GM12878 (cell line): ENCODE results near the gene PSMG3. TPM values are rescaled to one million over a fixed set of nuclear protein-coding genes. Genes with fewer than 3 reads are reported as not detected.

Experiments
- ATF7 ChIP-seq: fragments of 450-650 bp; IDR thresholded peaks from 2 replicates; pipeline ENCODE4 v1.6.1; 2016; ENCODE audit warnings: low read depth, mild to moderate bottlenecking
- BHLHE40 ChIP-seq, 2 experiments: fragments of 450-650 bp in 1 of 2; IDR thresholded peaks; 2 replicates each; pipeline ENCODE4 v1.6.1; 2011 to 2017; ENCODE audit warnings: low read depth in 2 of 2, borderline replicate concordance in 1 of 2, improper control_type of control experiment in 1 of 2, low read length in 1 of 2, mild to moderate bottlenecking in 1 of 2
- BRCA1 ChIP-seq: IDR thresholded peaks from 2 replicates; pipeline ENCODE4 v1.6.1; 2011; ENCODE audit warnings: low read depth, low read length, improper control_type of control experiment
- CHD1 ChIP-seq: IDR thresholded peaks from 2 replicates; pipeline ENCODE4 v1.6.1; 2012; ENCODE audit warnings: low read depth, low read length, improper control_type of control experiment
- MEF2B ChIP-seq: fragments of 450-650 bp; IDR thresholded peaks from 2 replicates; pipeline ENCODE4 v1.6.1; 2018; ENCODE audit warnings: mild to moderate bottlenecking, moderate library complexity; ENCODE audit not compliant: partially characterized antibody, poor library complexity, severe bottlenecking
- MTA3 ChIP-seq: IDR thresholded peaks from 2 replicates; pipeline ENCODE4 v1.6.1; 2012; ENCODE audit warnings: low read length, inconsistent platforms, borderline replicate concordance
- NFYB ChIP-seq: IDR thresholded peaks from 2 replicates; pipeline ENCODE4 v1.6.1; 2011; ENCODE audit warnings: low read depth, mild to moderate bottlenecking, low read length, improper control_type of control experiment, moderate library complexity; ENCODE audit not compliant: insufficient read depth
- SIX5 ChIP-seq: IDR thresholded peaks from 2 replicates; pipeline ENCODE4 v1.6.1; 2011; ENCODE audit warnings: mild to moderate bottlenecking, low read depth, low read length, moderate library complexity; ENCODE audit not compliant: severe bottlenecking
- SMARCA5 ChIP-seq: fragments of 450-650 bp; IDR thresholded peaks from 2 replicates; pipeline ENCODE4 v1.6.1; 2017; ENCODE audit warnings: mild to moderate bottlenecking
- YBX1 ChIP-seq: fragments of 450-650 bp; IDR thresholded peaks from 2 replicates; pipeline ENCODE4 v1.6.1; 2016; ENCODE audit warnings: antibody characterized with exemption
- ZNF207 ChIP-seq: fragments of 450-650 bp; IDR thresholded peaks from 2 replicates; pipeline ENCODE4 v1.6.1; 2014; ENCODE audit warnings: antibody characterized with exemption, mild to moderate bottlenecking, borderline replicate concordance
- polyA plus RNA-seq, 11 experiments: library from polyadenylated mRNA; depleted of rRNA in 4 of 11; unstranded in 6 of 11; stranded (reverse) in 5 of 11; fragments of >200 nt; fragmentation: Nextera tagmentation in 4 of 11; fragmentation: Illumina TruSeq in 1 of 11; extraction: Ambion mirVana in 4 of 11; extraction: Trizol in 1 of 11; gene quantifications; 1 replicate in 1 of 11; 2 replicates in 10 of 11; pipeline versions ENCODE4 v1.2.1 to v1.2.3, GENCODE V29; 2011 to 2016; ENCODE audit warnings: inconsistent platforms in 2 of 11, missing spikeins in 2 of 11, low read depth in 1 of 11
- total RNA-seq, 4 experiments: library from RNA; depleted of rRNA in 3 of 4; stranded (reverse); fragments of >200 nt in 3 of 4; fragmentation: Illumina TruSeq in 1 of 4; extraction: Trizol in 1 of 4; gene quantifications; 2 replicates each; pipeline versions ENCODE4 v1.2.1 to v1.2.3, GENCODE V29; 2013 to 2021
- TF ChIP-seq, protein P1 (sequence below): fragments of 150-350 bp; IDR thresholded peaks from 2 replicates; pipeline ENCODE4 v1.6.1; 2014; ENCODE audit warnings: mild to moderate bottlenecking, low read depth, low read length
- TF ChIP-seq, protein P2 (sequence below): IDR thresholded peaks from 2 replicates; pipeline ENCODE4 v1.6.1; 2012; ENCODE audit warnings: low read depth, low read length, improper control_type of control experiment
- TF ChIP-seq, protein P3 (sequence below): IDR thresholded peaks from 2 replicates; pipeline ENCODE4 v1.6.1; 2011; ENCODE audit warnings: borderline replicate concordance, low read depth, mild to moderate bottlenecking, moderate library complexity, mixed read lengths, low read length; ENCODE audit not compliant: insufficient read depth; ENCODE audit errors: extremely low read length
- TF ChIP-seq, protein P4 (sequence below): fragments of 450-650 bp; IDR thresholded peaks from 2 replicates; pipeline ENCODE4 v1.6.1; 2017; ENCODE audit warnings: mild to moderate bottlenecking, moderate library complexity
- TF ChIP-seq, protein P5 (sequence below): fragments of 450-650 bp; IDR thresholded peaks from 2 replicates; pipeline ENCODE4 v1.6.1; 2016; ENCODE audit warnings: mild to moderate bottlenecking
- TF ChIP-seq, protein P6 (sequence below): IDR thresholded peaks from 2 replicates; pipeline ENCODE4 v1.6.1; 2011; ENCODE audit warnings: borderline replicate concordance, low read depth, mild to moderate bottlenecking, moderate library complexity, low read length; ENCODE audit not compliant: insufficient read depth, poor library complexity, severe bottlenecking

PSMG3 gene
- total and polyA plus RNA-seq, 10 of the 15 experiments (the other 5 are each of a cell fraction or from before 2014, with no cell fraction given): 23.9 to 115 (median 60.6) TPM

DNA sequence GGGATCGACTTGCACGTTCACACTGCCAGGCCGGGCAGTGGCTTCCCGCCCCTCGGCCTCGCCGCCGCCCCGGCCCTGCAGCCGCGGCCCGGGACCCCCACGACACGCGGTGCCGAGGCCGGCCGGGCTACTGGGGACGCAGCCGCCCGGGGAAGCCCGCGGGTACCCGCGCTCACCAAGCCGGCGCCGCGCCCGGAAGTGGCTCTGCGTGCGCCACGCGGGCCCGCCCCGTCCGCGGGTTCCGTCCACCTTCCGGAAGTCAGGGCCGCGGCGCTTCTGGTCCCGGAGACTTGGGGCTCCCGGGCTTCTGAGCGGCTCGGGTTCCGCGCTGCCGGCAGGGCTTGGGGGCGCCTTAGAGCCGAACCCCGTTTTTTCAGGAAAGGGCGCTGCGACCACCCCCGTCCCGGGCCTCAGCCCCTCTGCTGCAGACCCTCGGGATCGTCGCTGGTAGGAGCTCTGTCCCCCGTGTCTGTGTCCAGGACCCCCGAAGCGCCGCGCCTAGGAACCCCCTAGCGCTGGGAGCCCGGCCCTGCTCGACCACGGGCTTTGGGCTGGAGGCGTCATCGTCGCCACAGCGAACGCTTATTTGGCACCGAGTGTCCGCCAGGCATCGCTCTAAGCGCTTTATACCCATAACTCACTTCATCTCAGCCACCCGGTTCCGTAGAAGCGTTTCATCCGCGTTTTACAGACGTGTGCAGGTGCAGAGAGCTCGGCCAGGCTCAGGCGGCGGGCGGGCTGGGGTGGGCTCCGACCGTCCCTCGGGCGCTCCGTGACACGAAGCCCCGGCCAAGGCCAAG, at the start of gene PSMG3 (continued):
- TF ChIP-seq, protein P1, sequence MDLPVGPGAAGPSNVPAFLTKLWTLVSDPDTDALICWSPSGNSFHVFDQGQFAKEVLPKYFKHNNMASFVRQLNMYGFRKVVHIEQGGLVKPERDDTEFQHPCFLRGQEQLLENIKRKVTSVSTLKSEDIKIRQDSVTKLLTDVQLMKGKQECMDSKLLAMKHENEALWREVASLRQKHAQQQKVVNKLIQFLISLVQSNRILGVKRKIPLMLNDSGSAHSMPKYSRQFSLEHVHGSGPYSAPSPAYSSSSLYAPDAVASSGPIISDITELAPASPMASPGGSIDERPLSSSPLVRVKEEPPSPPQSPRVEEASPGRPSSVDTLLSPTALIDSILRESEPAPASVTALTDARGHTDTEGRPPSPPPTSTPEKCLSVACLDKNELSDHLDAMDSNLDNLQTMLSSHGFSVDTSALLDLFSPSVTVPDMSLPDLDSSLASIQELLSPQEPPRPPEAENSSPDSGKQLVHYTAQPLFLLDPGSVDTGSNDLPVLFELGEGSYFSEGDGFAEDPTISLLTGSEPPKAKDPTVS: peak; percentile 22; the same call in 1 of the 2 replicates
- TF ChIP-seq, protein P2, sequence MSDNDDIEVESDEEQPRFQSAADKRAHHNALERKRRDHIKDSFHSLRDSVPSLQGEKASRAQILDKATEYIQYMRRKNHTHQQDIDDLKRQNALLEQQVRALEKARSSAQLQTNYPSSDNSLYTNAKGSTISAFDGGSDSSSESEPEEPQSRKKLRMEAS: peak; percentile 16; the same call in 1 of the 2 replicates
- TF ChIP-seq ATF7 (0 out of 2 replicates have a peak, but pooled peaks have one; percentile 18), YBX1 (no peak), MTA3 (no peak), SIX5 (peak; percentile 67), BRCA1 (no peak), BHLHE40 (IDR thresholded peaks at IDR 0.05; ENCODE audit: borderline replicate concordance in 1 of 2, low read depth in 2 of 2, low read length in 1 of 2) (peak in 1 of 2 experiments; percentile 73; a peak in 2 of 4 replicates), MEF2B (peak; percentile 42), NFYB (no peak), ZNF207 (peak; percentile 94), CHD1 (no peak), SMARCA5 (no peak)
- TF ChIP-seq, protein P3, sequence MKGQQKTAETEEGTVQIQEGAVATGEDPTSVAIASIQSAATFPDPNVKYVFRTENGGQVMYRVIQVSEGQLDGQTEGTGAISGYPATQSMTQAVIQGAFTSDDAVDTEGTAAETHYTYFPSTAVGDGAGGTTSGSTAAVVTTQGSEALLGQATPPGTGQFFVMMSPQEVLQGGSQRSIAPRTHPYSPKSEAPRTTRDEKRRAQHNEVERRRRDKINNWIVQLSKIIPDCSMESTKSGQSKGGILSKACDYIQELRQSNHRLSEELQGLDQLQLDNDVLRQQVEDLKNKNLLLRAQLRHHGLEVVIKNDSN: peak; percentile 14
- TF ChIP-seq, protein P4, sequence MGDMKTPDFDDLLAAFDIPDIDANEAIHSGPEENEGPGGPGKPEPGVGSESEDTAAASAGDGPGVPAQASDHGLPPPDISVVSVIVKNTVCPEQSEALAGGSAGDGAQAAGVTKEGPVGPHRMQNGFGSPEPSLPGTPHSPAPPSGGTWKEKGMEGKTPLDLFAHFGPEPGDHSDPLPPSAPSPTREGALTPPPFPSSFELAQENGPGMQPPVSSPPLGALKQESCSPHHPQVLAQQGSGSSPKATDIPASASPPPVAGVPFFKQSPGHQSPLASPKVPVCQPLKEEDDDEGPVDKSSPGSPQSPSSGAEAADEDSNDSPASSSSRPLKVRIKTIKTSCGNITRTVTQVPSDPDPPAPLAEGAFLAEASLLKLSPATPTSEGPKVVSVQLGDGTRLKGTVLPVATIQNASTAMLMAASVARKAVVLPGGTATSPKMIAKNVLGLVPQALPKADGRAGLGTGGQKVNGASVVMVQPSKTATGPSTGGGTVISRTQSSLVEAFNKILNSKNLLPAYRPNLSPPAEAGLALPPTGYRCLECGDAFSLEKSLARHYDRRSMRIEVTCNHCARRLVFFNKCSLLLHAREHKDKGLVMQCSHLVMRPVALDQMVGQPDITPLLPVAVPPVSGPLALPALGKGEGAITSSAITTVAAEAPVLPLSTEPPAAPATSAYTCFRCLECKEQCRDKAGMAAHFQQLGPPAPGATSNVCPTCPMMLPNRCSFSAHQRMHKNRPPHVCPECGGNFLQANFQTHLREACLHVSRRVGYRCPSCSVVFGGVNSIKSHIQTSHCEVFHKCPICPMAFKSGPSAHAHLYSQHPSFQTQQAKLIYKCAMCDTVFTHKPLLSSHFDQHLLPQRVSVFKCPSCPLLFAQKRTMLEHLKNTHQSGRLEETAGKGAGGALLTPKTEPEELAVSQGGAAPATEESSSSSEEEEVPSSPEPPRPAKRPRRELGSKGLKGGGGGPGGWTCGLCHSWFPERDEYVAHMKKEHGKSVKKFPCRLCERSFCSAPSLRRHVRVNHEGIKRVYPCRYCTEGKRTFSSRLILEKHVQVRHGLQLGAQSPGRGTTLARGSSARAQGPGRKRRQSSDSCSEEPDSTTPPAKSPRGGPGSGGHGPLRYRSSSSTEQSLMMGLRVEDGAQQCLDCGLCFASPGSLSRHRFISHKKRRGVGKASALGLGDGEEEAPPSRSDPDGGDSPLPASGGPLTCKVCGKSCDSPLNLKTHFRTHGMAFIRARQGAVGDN: peak; percentile 82
- TF ChIP-seq, protein P5, sequence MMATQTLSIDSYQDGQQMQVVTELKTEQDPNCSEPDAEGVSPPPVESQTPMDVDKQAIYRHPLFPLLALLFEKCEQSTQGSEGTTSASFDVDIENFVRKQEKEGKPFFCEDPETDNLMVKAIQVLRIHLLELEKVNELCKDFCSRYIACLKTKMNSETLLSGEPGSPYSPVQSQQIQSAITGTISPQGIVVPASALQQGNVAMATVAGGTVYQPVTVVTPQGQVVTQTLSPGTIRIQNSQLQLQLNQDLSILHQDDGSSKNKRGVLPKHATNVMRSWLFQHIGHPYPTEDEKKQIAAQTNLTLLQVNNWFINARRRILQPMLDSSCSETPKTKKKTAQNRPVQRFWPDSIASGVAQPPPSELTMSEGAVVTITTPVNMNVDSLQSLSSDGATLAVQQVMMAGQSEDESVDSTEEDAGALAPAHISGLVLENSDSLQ: no peak
- TF ChIP-seq, protein P6, sequence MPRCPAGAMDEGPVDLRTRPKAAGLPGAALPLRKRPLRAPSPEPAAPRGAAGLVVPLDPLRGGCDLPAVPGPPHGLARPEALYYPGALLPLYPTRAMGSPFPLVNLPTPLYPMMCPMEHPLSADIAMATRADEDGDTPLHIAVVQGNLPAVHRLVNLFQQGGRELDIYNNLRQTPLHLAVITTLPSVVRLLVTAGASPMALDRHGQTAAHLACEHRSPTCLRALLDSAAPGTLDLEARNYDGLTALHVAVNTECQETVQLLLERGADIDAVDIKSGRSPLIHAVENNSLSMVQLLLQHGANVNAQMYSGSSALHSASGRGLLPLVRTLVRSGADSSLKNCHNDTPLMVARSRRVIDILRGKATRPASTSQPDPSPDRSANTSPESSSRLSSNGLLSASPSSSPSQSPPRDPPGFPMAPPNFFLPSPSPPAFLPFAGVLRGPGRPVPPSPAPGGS: peak; percentile 40
